ENCODE measurements around the gene ARFGAP3. TPM values are rescaled to one million over a fixed set of nuclear protein-coding genes. Genes with fewer than 3 reads are reported as not detected.

The ARFGAP3 gene
- total and polyA plus RNA-seq, 2 experiments from 2014 or later, result 14.8 to 19.1 TPM

- TF ChIP-seq ZNF462 (CRISPR knock-in tag; IDR thresholded peaks at IDR 0.05) (no peak), CREB1 (CRISPR knock-in tag; IDR thresholded peaks at IDR 0.05; ENCODE audit: low read depth) (no peak), ZNF114 (CRISPR knock-in tag; IDR thresholded peaks at IDR 0.05) (no peak), ETS1 (IDR thresholded peaks at IDR 0.05) (no peak)
Measured at GRCh38 chr22:42819412-42820044, 37.5 kb downstream of the ARFGAP3 start (continued).

GRCh38 chr22:42817556-42817955, 39.5 kb downstream of the ARFGAP3 start:
- Histone ChIP-seq H4K20me1 (replicated peaks; ENCODE audit: insufficient read depth) (no peaks in the 10 kb centered on the region), H3K79me2 (replicated peaks; ENCODE audit: insufficient read depth) (no peaks in the 10 kb centered on the region), H3K27ac (ENCODE audit: low read depth) (no peak overlapping the region), H3K9me2 (ENCODE audit: insufficient read depth) (no peaks in the 10 kb centered on the region), H3K4me3 (no peak overlapping the region), H2AFZ (no peak overlapping the region), H3K36me3 (ENCODE audit: insufficient read depth) (no peaks in the 10 kb centered on the region), H3F3A (replicated peaks; ENCODE audit: low read depth) (no peaks in the 10 kb centered on the region), H3K4me1 (ENCODE audit: insufficient read depth) (no peaks in the 10 kb centered on the region), H3K4me2 (no peak overlapping the region), H3K27me3 (ENCODE audit: insufficient read depth) (no peaks in the 10 kb centered on the region)
- H3K4me1 Mint-ChIP-seq, result no peaks in the 10 kb centered on the region
- H3K27me3 Mint-ChIP-seq (ENCODE audit: insufficient read depth, low read depth, poor library complexity), result no peaks in the 10 kb centered on the region
- H3K36me3 Mint-ChIP-seq (ENCODE audit: low read depth), result peaks cover 10% of the 10 kb centered on the region; the same call in 2 of the 3 replicates
- no peak overlapping the region for H3K4me3 Mint-ChIP-seq
- no peak overlapping the region for H3K27ac Mint-ChIP-seq
- peaks cover 4% of the 10 kb centered on the region; the same call in 2 of the 3 replicates for H3K9me3 Mint-ChIP-seq
- no peak for ATAC-seq
- no peak for DNase-seq (ENCODE audit: low spot score)
- TF ChIP-seq REST (IDR thresholded peaks at IDR 0.05; ENCODE audit: unreplicated experiment) (no peak), JUNB (IDR thresholded peaks at IDR 0.05; ENCODE audit: unreplicated experiment) (no peak), NANOG (IDR thresholded peaks at IDR 0.05; ENCODE audit: borderline replicate concordance) (no peak), EZH2 (IDR thresholded peaks at IDR 0.05; ENCODE audit: low read depth, unreplicated experiment) (no peak), ZNF331 (CRISPR knock-in tag; IDR thresholded peaks at IDR 0.05; ENCODE audit: low read depth) (no peak)

Measured in GM23338 (cell line).